HCT116 (cell line): Measurements from ENCODE around the gene COMMD10. TPM values are rescaled to one million over a fixed set of nuclear protein-coding genes. Genes with fewer than 3 reads are reported as not detected.

Source experiments
- ATAC-seq: fragments of 200-7000 bp; cut with Tn5 transposase; 2 replicates; pipeline ENCODE4 v1.9.1; 2020; ENCODE audit warnings: mild to moderate bottlenecking, moderate library complexity
- BruUV-seq: library from RNA; stranded (reverse); fragments of 400-500 nt; replicated peaks from 2 replicates; lab custom pipeline; 2021; lab: Mats Ljungman, UMichigan
- CTCF ChIA-PET: fragments of 300-600 bp; sonication (Branson Sonifier 250); formaldehyde crosslinking; loops from one replicate; lab custom pipeline; 2021; ENCODE audit warnings: antibody characterized with exemption; lab: Charles Lee
- POLR2A ChIA-PET: fragments of 300-600, 350-600 bp; sonication (Branson Sonifier 250); formaldehyde crosslinking; loops from one replicate; lab custom pipeline; 2021; ENCODE audit warnings: antibody characterized with exemption; lab: Charles Lee
- RAD21 ChIA-PET, 2 experiments: fragments of 300-600 bp; sonication (Branson Sonifier 250); formaldehyde crosslinking; loops; one replicate each; lab custom pipeline; 2023; ENCODE audit warnings: low total read pairs in 2 of 2; ENCODE audit not compliant: uncharacterized antibody in 2 of 2, unreplicated experiment in 2 of 2, low non-redundant PET in 1 of 2; lab: Charles Lee
- DNase-seq: peaks from one replicate; pipeline ENCODE4 v3.0.0-alpha.2; 2010; ENCODE audit warnings: low read depth, low spot score
- H2AFZ ChIP-seq: fragments of 200-600 bp; shearing (Covaris generic), sonication (generic); 2 replicates; pipeline ENCODE4 v1.6.1; 2017; ENCODE audit warnings: low read depth, mixed run types, mixed read lengths, antibody characterized with exemption, low read length; ENCODE audit not compliant: poor library complexity, severe bottlenecking
- H3K27ac ChIP-seq: 2 replicates; pipeline ENCODE4 v1.5.1; 2012; ENCODE audit warnings: low read depth, low read length
- H3K27me3 ChIP-seq: fragments of 200-600 bp; sonication (generic); 2 replicates; pipeline ENCODE4 v1.6.1; 2016; ENCODE audit warnings: mixed run types, low read length, mixed read lengths; ENCODE audit not compliant: insufficient read depth
- H3K36me3 ChIP-seq, 2 experiments: fragments of 200-500 bp in 1 of 2; fragments of 200-600 bp in 1 of 2; sonication (Bioruptor generic) in 1 of 2; sonication (generic) in 1 of 2; 2 replicates each; pipeline versions ENCODE4 v1.5.1 to v1.6.1; 2014 to 2016; ENCODE audit warnings: low read length in 2 of 2, inconsistent platforms in 1 of 2, mixed read lengths in 1 of 2, mixed run types in 1 of 2; ENCODE audit not compliant: insufficient read depth in 2 of 2, control insufficient read depth in 1 of 2
- H3K4me1 ChIP-seq, 2 experiments: fragments of 200-600 bp in 1 of 2; sonication (generic) in 1 of 2; 2 replicates each; pipeline versions ENCODE4 v1.5.1 to v1.6.1; 2012 to 2017; ENCODE audit warnings: low read length in 2 of 2, inconsistent platforms in 1 of 2, mild to moderate bottlenecking in 1 of 2, mixed read lengths in 1 of 2, mixed run types in 1 of 2, moderate library complexity in 1 of 2; ENCODE audit not compliant: insufficient read depth in 2 of 2, control insufficient read depth in 1 of 2
- H3K4me2 ChIP-seq: fragments of 200-600 bp; sonication (generic); 2 replicates; pipeline ENCODE4 v1.6.1; 2017; ENCODE audit warnings: mixed run types, low read length, mixed read lengths
- H3K4me3 ChIP-seq, 2 experiments: fragments of 200-600 bp in 1 of 2; sonication (generic) in 1 of 2; replicated peaks in 1 of 2; 2 replicates each; pipeline ENCODE4 v1.5.1; 2011 to 2016; ENCODE audit warnings: low read length in 2 of 2, control low read depth in 1 of 2, low read depth in 1 of 2, mild to moderate bottlenecking in 1 of 2, mixed read lengths in 1 of 2, mixed run types in 1 of 2
- H3K79me2 ChIP-seq: fragments of 200-600 bp; sonication (generic); 2 replicates; pipeline ENCODE4 v1.6.1; 2017; ENCODE audit warnings: mild to moderate bottlenecking, mixed run types, low read length, moderate library complexity, mixed read lengths; ENCODE audit not compliant: insufficient read depth
- H3K9ac ChIP-seq: fragments of 200-600 bp; sonication (generic); 2 replicates; pipeline ENCODE4 v1.6.1; 2016; ENCODE audit warnings: low read length, mixed read lengths
- H3K9me2 ChIP-seq: fragments of 200-600 bp; sonication (generic), shearing (Covaris generic); 2 replicates; pipeline ENCODE4 v1.6.1; 2017; ENCODE audit warnings: mixed run types, mild to moderate bottlenecking, moderate library complexity; ENCODE audit not compliant: insufficient read depth
- H3K9me3 ChIP-seq, 2 experiments: fragments of 200-500 bp in 1 of 2; fragments of 200-600 bp in 1 of 2; sonication (Bioruptor generic) in 1 of 2; sonication (generic) in 1 of 2; 2 replicates each; pipeline ENCODE4 v1.6.1; 2014 to 2017; ENCODE audit warnings: low read length in 2 of 2, mixed read lengths in 2 of 2, inconsistent platforms in 1 of 2, low read depth in 1 of 2, mild to moderate bottlenecking in 1 of 2, mixed run types in 1 of 2, moderate library complexity in 1 of 2; ENCODE audit not compliant: control insufficient read depth in 1 of 2, insufficient read depth in 1 of 2
- H4K20me1 ChIP-seq: fragments of 200-600 bp; sonication (generic), shearing (Covaris generic); 2 replicates; pipeline ENCODE4 v1.6.1; 2017; ENCODE audit warnings: mixed run types, mild to moderate bottlenecking, moderate library complexity; ENCODE audit not compliant: insufficient read depth
- CBX3 ChIP-seq: IDR thresholded peaks from 2 replicates; pipeline ENCODE4 v1.6.1; 2012; ENCODE audit warnings: low read depth
- CEBPB ChIP-seq: IDR thresholded peaks from 2 replicates; pipeline ENCODE4 v1.6.1; 2012; ENCODE audit warnings: low read depth
- EGR1 ChIP-seq: IDR thresholded peaks from 2 replicates; pipeline ENCODE4 v1.6.1; 2012; ENCODE audit warnings: low read depth
- EZH2 ChIP-seq: fragments of 200-600 bp; sonication (generic); IDR thresholded peaks from 2 replicates; pipeline ENCODE4 v1.6.1; 2017; ENCODE audit warnings: antibody characterized with exemption, mixed run types
- EZH2phosphoT487 ChIP-seq: fragments of 200-600 bp; IDR thresholded peaks from 2 replicates; pipeline ENCODE4 v1.6.1; 2018; ENCODE audit warnings: antibody characterized with exemption, borderline replicate concordance
- JUND ChIP-seq: IDR thresholded peaks from 2 replicates; pipeline ENCODE4 v1.6.1; 2012
- MAX ChIP-seq: IDR thresholded peaks from 2 replicates; pipeline ENCODE4 v1.6.1; 2012
- REST ChIP-seq: IDR thresholded peaks from 2 replicates; pipeline ENCODE4 v1.6.1; 2012; ENCODE audit warnings: low read depth
- intact Hi-C: fragments of 100-400 bp; cut with micrococcal nuclease; formaldehyde crosslinking; loops from 2 replicates; pipeline ENCODE4 v1.10.0; 2022
- total RNA-seq: library from RNA; stranded (reverse); gene quantifications from one replicate; pipeline ENCODE4 v1.2.1, GENCODE V29; 2021; ENCODE audit not compliant: unreplicated experiment

COMMD10 gene
- total RNA-seq, 1 experiment from 2014 or later, result 35.3 TPM

DNA sequence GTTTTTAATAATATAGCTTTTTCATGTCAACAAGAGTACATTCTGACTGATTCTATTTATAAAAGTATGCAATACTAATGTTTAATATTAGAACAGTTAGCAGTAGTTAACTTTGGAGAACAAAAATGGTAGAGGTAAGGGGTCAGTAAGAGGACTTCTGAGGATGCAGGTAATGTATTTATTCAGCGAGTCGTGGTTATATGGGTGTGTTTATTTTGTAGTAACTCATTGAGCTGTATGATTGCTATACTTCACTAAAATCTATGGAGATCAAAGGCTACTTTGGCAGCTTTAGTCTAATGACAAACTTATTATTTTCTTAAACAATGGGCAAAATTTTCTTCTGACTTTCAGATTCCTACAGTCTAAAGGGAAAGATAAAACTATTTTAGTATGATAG, 146.5 kb downstream of the COMMD10 start:
- no peak for TF ChIP-seq CEBPB
- no peak for TF ChIP-seq CBX3
- TF ChIP-seq JUND, result no peak
- TF ChIP-seq MAX, result no peak
- TF ChIP-seq EZH2phosphoT487, result no peak
- H3K79me2 ChIP-seq, result no peaks in the 10 kb centered on the region
- H3K9ac ChIP-seq, result no peak overlapping the region
- no peaks in the 10 kb centered on the region for H3K9me2 ChIP-seq
- RAD21 ChIA-PET, result no interaction called here
- DNase-seq, result no peak
- intact Hi-C loops, result no loop called here
- H3K4me3 ChIP-seq, result no peak overlapping the region
- no peaks in the 10 kb centered on the region for H3K36me3 ChIP-seq
- no peak overlapping the region for H3K4me2 ChIP-seq
- no peak overlapping the region for H2AFZ ChIP-seq
- ATAC-seq, result no peak
- H3K27ac ChIP-seq, result no peak overlapping the region
- CTCF ChIA-PET, result no interaction called here
- no peaks in the 10 kb centered on the region for H3K4me1 ChIP-seq
- no TSS peak for BruUV-seq
- H3K9me3 ChIP-seq, result no peaks in the 10 kb centered on the region
- POLR2A ChIA-PET, result no interaction called here
- H3K27me3 ChIP-seq, result no peaks in the 10 kb centered on the region
- H4K20me1 ChIP-seq, result no peaks in the 10 kb centered on the region

DNA sequence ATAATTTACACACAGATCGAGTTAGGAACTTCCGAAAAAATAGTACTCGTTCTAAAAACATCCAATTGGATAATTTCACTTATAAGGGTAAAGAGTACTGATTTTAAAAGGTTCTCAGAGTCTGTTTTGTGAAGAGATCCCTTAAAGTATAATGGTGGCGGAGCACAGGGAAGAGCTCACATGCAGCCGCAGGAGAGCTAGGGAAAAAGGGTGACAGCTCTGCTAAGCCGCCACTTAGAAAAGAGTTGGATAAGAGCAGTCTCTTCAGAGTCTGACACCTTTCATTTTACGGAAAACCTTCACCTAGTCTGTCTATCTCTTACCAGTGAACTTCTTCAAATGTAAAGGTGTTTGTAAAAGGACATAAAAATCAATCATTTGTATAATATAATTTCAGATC, 149.9 kb downstream of the COMMD10 start:
- CTCF ChIA-PET, result no interaction called here
- intact Hi-C loops, result no loop called here
- no peak for TF ChIP-seq EZH2
- TF ChIP-seq REST, result no peak
- TF ChIP-seq MAX, result no peak
- TF ChIP-seq EGR1, result no peak
- TF ChIP-seq, all 23 proteins: peak for 0

More for the DNA sequence above, 149.9 kb downstream of the COMMD10 start:
- POLR2A ChIA-PET, result no interaction called here
- Histone ChIP-seq H3K79me2 (no peaks in the 10 kb centered on the region), H3K9ac (no peak overlapping the region), H3K36me3 (no peaks in the 10 kb centered on the region), H3K9me2 (no peaks in the 10 kb centered on the region), H3K4me3 (no peak overlapping the region), H3K27me3 (no peaks in the 10 kb centered on the region), H3K4me2 (no peak overlapping the region), H3K27ac (no peak overlapping the region), H3K9me3 (no peaks in the 10 kb centered on the region), H4K20me1 (no peaks in the 10 kb centered on the region), H3K4me1 (no peaks in the 10 kb centered on the region), H2AFZ (no peak overlapping the region)
- no TSS peak for BruUV-seq
- ATAC-seq (no peak), DNase-seq (no peak)
- RAD21 ChIA-PET, result no interaction called here
